Coronary artery (tissue), 2 donors: Measurements from ENCODE around the gene CDON.
A peak's percentile ranks its signal among the peaks of the same experiment; 100 is the strongest.

Source experiments
- DNase-seq: peaks from one replicate; pipeline ENCODE4 v3.0.0-alpha.2; 2017; ENCODE audit warnings: low spot score
- H3K27ac ChIP-seq, 2 donors: fragments of 200-600 bp; sonication (generic); one replicate each; pipeline ENCODE4 v1.5.1; 2016 to 2019
- H3K4me3 ChIP-seq: fragments of 200-600 bp; sonication (generic); 2 replicates; pipeline ENCODE4 v1.5.1; 2016; ENCODE audit warnings: mild to moderate bottlenecking, moderate library complexity
- TF ChIP-seq, protein P1 (sequence below): fragments of 200-600 bp; sonication (generic); IDR thresholded peaks from one replicate; pipeline ENCODE4 v1.5.1; 2019; ENCODE audit warnings: antibody characterized with exemption

The CDON gene

DNA sequence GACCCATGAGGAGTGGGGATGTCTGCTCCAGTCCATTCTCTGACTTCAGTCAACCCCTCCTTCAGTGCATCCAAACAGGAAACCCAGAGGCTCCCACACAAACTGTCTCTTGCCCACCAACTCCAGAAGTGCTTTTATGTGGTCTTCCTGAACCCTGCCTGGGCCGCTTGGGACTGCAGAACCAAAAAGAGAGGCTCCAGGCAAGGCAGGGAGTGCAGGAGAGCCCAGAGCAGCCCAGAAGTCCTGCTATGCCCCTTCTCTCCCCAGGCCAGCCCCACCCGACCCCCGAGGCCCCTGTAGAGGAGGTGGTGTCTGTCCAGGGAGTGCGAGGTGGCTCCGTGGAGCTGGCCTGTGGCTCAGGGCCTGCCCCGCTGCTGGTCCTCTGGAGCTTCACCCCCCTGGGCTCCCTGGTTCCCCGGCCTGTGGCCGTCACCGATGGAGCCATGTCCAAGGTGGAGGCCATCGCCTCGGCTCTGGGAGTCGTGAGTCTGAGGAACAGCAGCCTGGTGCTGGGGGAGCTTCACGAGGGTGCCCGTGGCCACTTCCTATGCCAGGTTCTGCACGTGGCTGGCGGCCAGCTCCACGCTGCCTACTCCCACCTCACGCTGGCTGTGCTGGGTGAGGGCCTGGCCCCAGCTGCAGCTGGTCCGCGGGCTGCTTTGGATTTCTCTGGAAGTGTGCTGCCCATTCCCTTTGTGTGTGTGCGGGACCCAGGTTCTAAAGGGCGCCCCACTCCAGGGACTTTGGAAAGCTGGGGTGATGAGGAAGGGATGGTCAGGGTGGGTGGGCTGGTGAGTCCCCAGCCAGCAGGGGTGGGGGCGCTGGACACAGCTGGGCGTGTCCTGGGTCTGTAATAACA is 115.0 kb downstream of the CDON start:
- peak; percentile 73 for DNase-seq

DNA sequence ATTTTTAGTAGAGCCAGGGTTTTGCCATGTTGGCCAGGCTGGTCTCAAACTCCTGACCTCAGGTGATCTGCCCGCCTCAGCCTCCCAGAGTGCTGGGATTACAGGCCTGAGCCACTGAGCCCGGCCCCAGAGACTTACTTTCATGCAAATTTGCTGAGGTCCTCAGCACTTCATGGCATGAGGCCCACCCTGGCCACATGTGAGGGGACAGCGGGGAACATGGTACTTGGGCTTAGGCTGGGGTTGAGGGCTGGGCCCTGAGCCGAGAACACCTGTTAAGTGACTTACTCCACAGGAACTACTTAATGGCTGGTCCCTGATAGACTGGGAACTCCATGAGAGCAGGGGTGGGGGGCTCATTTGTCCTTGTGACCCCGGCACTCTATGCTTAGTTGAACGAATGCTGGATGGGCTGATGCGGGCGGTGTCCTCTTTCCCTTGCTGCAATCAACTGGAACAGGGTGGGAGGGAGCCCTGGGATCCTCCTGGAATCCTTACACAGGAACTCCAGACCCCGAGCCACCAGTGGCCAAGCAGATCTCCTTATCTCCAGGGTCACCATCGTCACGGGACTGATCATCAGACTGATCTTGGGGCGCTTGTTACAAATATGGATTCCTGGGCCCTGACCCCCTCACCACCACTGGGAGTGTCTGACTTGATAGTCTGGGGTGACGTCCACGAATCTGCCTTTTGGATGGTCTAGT is 115.8 kb downstream of the CDON start:
- TF ChIP-seq, protein P1, sequence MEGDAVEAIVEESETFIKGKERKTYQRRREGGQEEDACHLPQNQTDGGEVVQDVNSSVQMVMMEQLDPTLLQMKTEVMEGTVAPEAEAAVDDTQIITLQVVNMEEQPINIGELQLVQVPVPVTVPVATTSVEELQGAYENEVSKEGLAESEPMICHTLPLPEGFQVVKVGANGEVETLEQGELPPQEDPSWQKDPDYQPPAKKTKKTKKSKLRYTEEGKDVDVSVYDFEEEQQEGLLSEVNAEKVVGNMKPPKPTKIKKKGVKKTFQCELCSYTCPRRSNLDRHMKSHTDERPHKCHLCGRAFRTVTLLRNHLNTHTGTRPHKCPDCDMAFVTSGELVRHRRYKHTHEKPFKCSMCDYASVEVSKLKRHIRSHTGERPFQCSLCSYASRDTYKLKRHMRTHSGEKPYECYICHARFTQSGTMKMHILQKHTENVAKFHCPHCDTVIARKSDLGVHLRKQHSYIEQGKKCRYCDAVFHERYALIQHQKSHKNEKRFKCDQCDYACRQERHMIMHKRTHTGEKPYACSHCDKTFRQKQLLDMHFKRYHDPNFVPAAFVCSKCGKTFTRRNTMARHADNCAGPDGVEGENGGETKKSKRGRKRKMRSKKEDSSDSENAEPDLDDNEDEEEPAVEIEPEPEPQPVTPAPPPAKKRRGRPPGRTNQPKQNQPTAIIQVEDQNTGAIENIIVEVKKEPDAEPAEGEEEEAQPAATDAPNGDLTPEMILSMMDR: no peak
- DNase-seq: peak; percentile 62
- H3K27ac ChIP-seq: no peak overlapping the region
- H3K4me3 ChIP-seq: no peak overlapping the region

More for the DNA sequence above, 115.0 kb downstream of the CDON start:
- no peak overlapping the region for H3K4me3 ChIP-seq
- H3K27ac ChIP-seq: no peak overlapping the region
- TF ChIP-seq, protein P1: no peak

DNA sequence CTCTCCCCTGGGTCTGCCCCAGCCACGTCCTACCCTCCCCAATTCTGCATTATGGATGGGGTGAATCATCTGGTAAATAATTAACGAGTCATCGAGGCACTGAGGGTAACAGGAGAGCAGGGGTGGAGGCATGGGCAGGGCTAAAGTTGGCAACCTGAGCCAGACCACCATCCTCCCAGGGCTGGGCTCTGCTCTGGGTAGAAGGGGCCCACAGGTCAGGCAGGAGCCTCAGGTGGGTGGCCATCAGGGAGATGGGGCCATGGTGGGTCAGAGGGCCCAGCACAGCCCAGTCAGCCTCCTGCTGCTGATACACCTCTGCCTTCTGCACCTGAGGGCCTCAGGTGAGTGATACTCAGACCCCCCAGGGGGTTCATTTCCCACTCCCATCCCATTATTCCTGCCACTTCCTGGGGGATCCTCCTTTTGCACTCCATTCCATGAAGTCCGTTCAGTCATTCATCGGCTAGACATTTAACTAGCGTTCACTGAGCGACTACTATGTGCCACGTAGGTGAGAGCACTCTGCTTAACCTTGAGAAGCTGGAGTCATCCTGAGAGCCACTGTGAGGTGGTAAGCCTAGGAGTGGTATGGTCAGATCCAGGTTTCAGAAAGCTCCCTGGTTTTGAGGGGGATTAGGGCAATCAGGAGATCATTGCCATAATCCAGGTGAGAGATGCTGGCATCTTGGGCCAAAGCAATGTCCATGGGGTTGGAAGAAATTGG is 116.7 kb downstream of the CDON start, which contains the start of gene VSIG10L2:
VSIG10L2 (plus strand) TSS at position 248 of the 724 bp plus-strand sequence; CDS start at position 260, 12 bp downstream.
- TF ChIP-seq, protein P1: no peak
- Histone ChIP-seq H3K27ac (no peak within 1 kb of the TSS), H3K4me3 (no peak within 1 kb of the TSS)
- DNase-seq: peak; percentile 50

DNA sequence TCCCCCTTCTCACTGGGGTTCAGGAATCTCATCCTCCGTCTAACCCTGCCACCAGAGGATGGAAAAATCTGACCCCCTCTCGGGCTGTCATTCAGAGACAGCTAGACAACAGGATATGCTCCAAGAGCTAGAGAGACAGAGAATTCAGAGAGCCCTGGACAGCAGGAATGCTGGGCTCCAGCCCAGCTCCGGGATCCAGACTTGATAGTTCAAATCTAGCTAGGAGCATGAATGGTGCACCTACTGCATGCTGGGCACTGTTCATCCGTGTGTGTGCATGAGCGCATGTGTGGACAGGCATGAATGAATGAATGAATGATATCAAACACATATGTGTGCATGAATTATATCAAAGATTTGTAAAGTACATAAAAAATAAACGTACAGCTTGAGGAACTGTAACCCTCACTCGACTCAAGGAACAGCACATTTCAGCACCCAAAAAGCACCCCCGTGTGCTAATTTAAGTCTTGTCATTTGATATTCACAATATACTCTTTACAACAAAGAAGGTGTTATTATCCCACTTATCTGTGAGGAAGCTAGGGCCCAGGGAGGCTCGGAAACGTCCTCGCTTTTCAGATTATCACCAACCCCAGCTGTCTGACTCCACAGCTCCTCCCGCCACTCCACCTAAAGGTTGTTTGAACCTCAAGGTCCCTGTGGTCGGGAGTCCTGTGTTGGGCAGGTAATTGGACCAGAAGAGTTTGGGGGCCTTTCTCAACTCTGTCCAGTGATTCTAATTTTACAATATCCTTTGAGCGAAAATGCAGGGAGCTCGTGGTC is 117.5 kb downstream of the CDON start:
- DNase-seq: peak; percentile 12
- TF ChIP-seq, protein P1: no peak
- Histone ChIP-seq H3K4me3 (no peak overlapping the region), H3K27ac (no peak overlapping the region)

DNA sequence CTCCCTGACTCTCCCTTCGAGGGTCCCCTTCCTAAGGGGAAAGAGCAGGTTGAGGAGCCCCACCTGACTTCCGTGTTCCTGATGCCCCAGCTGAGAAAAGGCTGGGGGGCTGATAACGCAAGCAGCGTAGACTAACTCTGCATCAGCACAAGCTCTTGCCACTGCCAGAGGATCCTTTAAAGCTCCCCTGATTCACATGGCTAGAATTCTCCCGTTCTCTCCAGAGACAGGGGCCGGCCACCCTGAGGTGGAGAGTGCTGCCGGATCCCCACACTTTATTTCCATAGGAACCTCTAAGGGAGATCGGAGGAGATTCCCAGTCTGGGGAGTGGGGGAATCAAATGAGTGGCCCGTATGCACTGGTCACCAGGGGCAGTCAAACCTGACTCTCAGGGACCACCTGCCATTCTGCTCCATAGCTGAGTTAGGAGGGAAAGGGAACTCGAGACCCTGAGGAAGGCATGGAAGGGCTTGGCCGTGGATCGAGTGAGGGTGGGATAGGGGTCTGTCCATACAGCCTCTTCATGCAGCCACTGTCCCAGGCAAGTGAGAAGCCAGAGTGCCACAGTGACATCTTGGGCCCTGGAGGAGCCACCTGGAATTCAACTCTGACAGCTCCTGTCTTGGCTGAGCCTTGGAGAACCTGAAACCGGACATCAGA is 118.2 kb downstream of the CDON start:
- no peak overlapping the region for H3K4me3 ChIP-seq
- DNase-seq: peak; percentile 55
- H3K27ac ChIP-seq: no peak overlapping the region
- TF ChIP-seq, protein P1: no peak
